IMR-90 (cell line): ENCODE data around the gene PLXNA4. TPM values are rescaled to one million over a fixed set of nuclear protein-coding genes. Genes with fewer than 3 reads are reported as not detected.

Experiments used
- ATAC-seq: fragments of 200-7000 bp; cut with Tn5 transposase; 2 replicates; pipeline ENCODE4 v1.9.1; 2020; ENCODE audit warnings: low read depth, mild to moderate bottlenecking, moderate library complexity
- BruUV-seq: library from RNA; stranded (reverse); fragments of 400-500 nt; replicated peaks from 2 replicates; lab custom pipeline; 2021; lab: Mats Ljungman, UMichigan
- CTCF ChIA-PET: fragments of 300-600 bp; formaldehyde crosslinking; extraction: SDS; loops from one replicate; lab custom pipeline; 2021; ENCODE audit warnings: antibody characterized with exemption; lab: Yijun Ruan, JAX
- POLR2A ChIA-PET: fragments of 300-600 bp; sonication (Branson Sonifier 250); formaldehyde crosslinking; loops from one replicate; lab custom pipeline; 2022; ENCODE audit warnings: antibody characterized with exemption; ENCODE audit not compliant: unreplicated experiment; lab: Charles Lee
- DNase-seq: peaks from one replicate; pipeline ENCODE4 v3.0.0; 2013
- H2AFZ ChIP-seq: replicated peaks from 2 replicates; pipeline ENCODE3; 2013; ENCODE audit warnings: low read length, mild to moderate bottlenecking; ENCODE audit not compliant: poor library complexity
- H2AK5ac ChIP-seq: 2 replicates; pipeline ENCODE4 v1.6.1; 2013; ENCODE audit warnings: low read depth, low read length, inconsistent platforms
- H2AK9ac ChIP-seq: replicated peaks from 2 replicates; pipeline ENCODE3; 2013; ENCODE audit warnings: mild to moderate bottlenecking, low read depth, low read length, moderate library complexity; ENCODE audit not compliant: poor library complexity
- H2BK120ac ChIP-seq: 2 replicates; pipeline ENCODE4 v1.6.1; 2013; ENCODE audit warnings: low read depth, low read length, inconsistent platforms
- H2BK15ac ChIP-seq: 3 replicates; pipeline ENCODE4 v1.6.1; 2013; ENCODE audit warnings: low read depth, low read length, inconsistent platforms
- H2BK20ac ChIP-seq: 2 replicates; pipeline ENCODE4 v1.6.1; 2013; ENCODE audit warnings: low read depth, mild to moderate bottlenecking, inconsistent platforms, low read length, moderate library complexity
- H2BK5ac ChIP-seq: 2 replicates; pipeline ENCODE4 v1.6.1; 2013; ENCODE audit warnings: mild to moderate bottlenecking, low read depth, low read length, inconsistent platforms; ENCODE audit not compliant: poor library complexity, severe bottlenecking
- H3K14ac ChIP-seq: replicated peaks from 2 replicates; pipeline ENCODE4 v1.6.1; 2013; ENCODE audit warnings: low read depth, low read length, inconsistent platforms
- H3K18ac ChIP-seq: 2 replicates; pipeline ENCODE4 v1.6.1; 2013; ENCODE audit warnings: low read depth, low read length, control low read depth
- H3K23ac ChIP-seq: 2 replicates; pipeline ENCODE4 v1.6.1; 2013; ENCODE audit warnings: low read depth, low read length, inconsistent platforms
- H3K27ac ChIP-seq: 2 replicates; pipeline ENCODE4 v1.5.1; 2013; ENCODE audit warnings: mild to moderate bottlenecking, control low read depth, low read length; ENCODE audit not compliant: insufficient read depth
- H3K27me3 ChIP-seq: 2 replicates; pipeline ENCODE4 v1.6.1; 2013; ENCODE audit warnings: low read length; ENCODE audit not compliant: control insufficient read depth, insufficient read depth
- H3K36me3 ChIP-seq: 2 replicates; pipeline ENCODE4 v1.6.1; 2013; ENCODE audit warnings: low read length, mixed read lengths; ENCODE audit not compliant: control insufficient read depth, insufficient read depth
- H3K4ac ChIP-seq: 2 replicates; pipeline ENCODE4 v1.6.1; 2013; ENCODE audit warnings: low read depth, low read length, inconsistent platforms
- H3K4me1 ChIP-seq: 2 replicates; pipeline ENCODE4 v1.6.1; 2013; ENCODE audit warnings: low read length, mixed read lengths; ENCODE audit not compliant: control insufficient read depth, insufficient read depth
- H3K4me2 ChIP-seq: 2 replicates; pipeline ENCODE4 v1.6.1; 2013; ENCODE audit warnings: low read depth, mild to moderate bottlenecking, control low read depth, low read length, moderate library complexity
- H3K4me3 ChIP-seq: 2 replicates; pipeline ENCODE4 v1.5.1; 2013; ENCODE audit warnings: low read depth, mild to moderate bottlenecking, control low read depth, low read length, moderate library complexity; ENCODE audit not compliant: insufficient read depth
- H3K56ac ChIP-seq: 2 replicates; pipeline ENCODE4 v1.6.1; 2013; ENCODE audit warnings: low read length, inconsistent platforms; ENCODE audit not compliant: insufficient read depth; ENCODE audit errors: extremely low read depth
- H3K79me1 ChIP-seq, 2 experiments: 2 replicates each; pipeline ENCODE4 v1.6.1; 2013; ENCODE audit warnings: low read length in 2 of 2, inconsistent platforms in 1 of 2, low read depth in 1 of 2
- H3K9ac ChIP-seq: 2 replicates; pipeline ENCODE4 v1.6.1; 2013; ENCODE audit warnings: low read depth, low read length, control low read depth
- H3K9me1 ChIP-seq: 2 replicates; pipeline ENCODE4 v1.6.1; 2013; ENCODE audit warnings: low read length, inconsistent platforms; ENCODE audit not compliant: insufficient read depth
- H3K9me3 ChIP-seq: 2 replicates; pipeline ENCODE4 v1.6.1; 2013; ENCODE audit warnings: low read length; ENCODE audit not compliant: control insufficient read depth, insufficient read depth
- H4K20me1 ChIP-seq: 2 replicates; pipeline ENCODE4 v1.6.1; 2013; ENCODE audit warnings: low read length, inconsistent platforms; ENCODE audit not compliant: insufficient read depth
- H4K5ac ChIP-seq: 2 replicates; pipeline ENCODE4 v1.6.1; 2013; ENCODE audit warnings: mild to moderate bottlenecking, low read depth, low read length, control low read depth
- H4K8ac ChIP-seq, 2 experiments: 2 replicates each; pipeline ENCODE4 v1.6.1; 2013; ENCODE audit warnings: low read depth in 2 of 2, low read length in 2 of 2, control low read depth in 1 of 2, inconsistent platforms in 1 of 2
- H4K91ac ChIP-seq: 2 replicates; pipeline ENCODE4 v1.6.1; 2013; ENCODE audit warnings: low read depth, low read length, inconsistent platforms; ENCODE audit not compliant: insufficient read depth
- BHLHE40 ChIP-seq: fragments of 150-350 bp; IDR thresholded peaks from 2 replicates; pipeline ENCODE4 v1.6.1; 2016; ENCODE audit warnings: mild to moderate bottlenecking, low read depth, low read length
- CEBPB ChIP-seq: IDR thresholded peaks from 2 replicates; pipeline ENCODE4 v1.6.1; 2012; ENCODE audit warnings: low read depth, low read length, improper control_type of control experiment
- ELK1 ChIP-seq: fragments of 150-350 bp; IDR thresholded peaks from 2 replicates; pipeline ENCODE4 v1.6.1; 2016; ENCODE audit warnings: low read depth, mild to moderate bottlenecking, low read length, moderate library complexity, borderline replicate concordance
- FOS ChIP-seq: fragments of 150-350 bp; IDR thresholded peaks from 2 replicates; pipeline ENCODE4 v1.6.1; 2016; ENCODE audit warnings: low read depth, low read length
- MAZ ChIP-seq: IDR thresholded peaks from 2 replicates; pipeline ENCODE4 v1.6.1; 2012; ENCODE audit warnings: low read depth, mild to moderate bottlenecking, low read length, improper control_type of control experiment, moderate library complexity, borderline replicate concordance
- MXI1 ChIP-seq: IDR thresholded peaks from 2 replicates; pipeline ENCODE4 v1.6.1; 2012; ENCODE audit warnings: low read depth, mild to moderate bottlenecking, low read length, moderate library complexity, borderline replicate concordance
- NFE2L2 ChIP-seq: fragments of 150-350 bp; IDR thresholded peaks from 2 replicates; pipeline ENCODE4 v1.6.1; 2016; ENCODE audit warnings: low read depth, mild to moderate bottlenecking, low read length
- POLR2A ChIP-seq: IDR thresholded peaks from 2 replicates; pipeline ENCODE4 v1.6.1; 2012; ENCODE audit warnings: mild to moderate bottlenecking, low read depth, low read length
- RAD21 ChIP-seq: IDR thresholded peaks from 2 replicates; pipeline ENCODE4 v1.6.1; 2012; ENCODE audit warnings: low read length, improper control_type of control experiment
- SMC3 ChIP-seq: fragments of 150-350 bp; IDR thresholded peaks from 2 replicates; pipeline ENCODE4 v1.6.1; 2016; ENCODE audit warnings: low read depth, mild to moderate bottlenecking, antibody characterized with exemption, low read length, moderate library complexity
- USF2 ChIP-seq: fragments of 150-350 bp; IDR thresholded peaks from 2 replicates; pipeline ENCODE4 v1.6.1; 2017; ENCODE audit warnings: mild to moderate bottlenecking, antibody characterized with exemption, low read length, low read depth
- WGBS, 2 experiments: methylation state at CpG; one replicate each; pipeline versions ENCODE4 v1.1.5 to v1.1.7; 2013; ENCODE audit warnings: missing lambda C conversion rate in 2 of 2; ENCODE audit not compliant: insufficient read length in 1 of 2; ENCODE audit errors: extremely low coverage in 2 of 2; 5-methylcytosine and 5-hydroxymethylcytosine counted together
- dilution Hi-C: fragments of 300-500 bp; cut with HindIII; formaldehyde crosslinking; loops from one replicate; pipeline ENCODE4 v1.14.3; 2018; ENCODE audit warnings: low sequenced_read_pairs; ENCODE audit not compliant: unreplicated experiment
- in situ Hi-C: fragments of 300-500 bp; cut with MboI; formaldehyde crosslinking; loops from 3 replicates; pipeline ENCODE4 v1.14.3; 2019; ENCODE audit warnings: low sequenced_read_pairs, inconsistent platforms, mixed read lengths
- intact Hi-C: fragments of 100-400 bp; cut with micrococcal nuclease; formaldehyde crosslinking; loops from 2 replicates; pipeline ENCODE4 v1.10.0; 2022
- polyA plus RNA-seq, 3 experiments: library from polyadenylated mRNA; depleted of rRNA; stranded (reverse); fragments of >200 nt; gene quantifications; 2 replicates each; pipeline ENCODE4 v1.2.3, GENCODE V29; 2012; ENCODE audit warnings: low replicate concordance in 1 of 3
- total RNA-seq: library from RNA; depleted of rRNA; stranded (reverse); fragments of >200 nt; gene quantifications from 2 replicates; pipeline ENCODE4 v1.2.3, GENCODE V29; 2012

PLXNA4 gene
- total and polyA plus RNA-seq, 2 of the 4 experiments (the other 2 are of a cell fraction): under 0.01 TPM

- Histone ChIP-seq H3K56ac (no peak overlapping the region), H3K27ac (no peak overlapping the region), H3K14ac (no peak overlapping the region), H3K4me2 (no peak overlapping the region), H2AK9ac (no peak overlapping the region), H3K9me3 (no peaks in the 10 kb centered on the region), H2BK120ac (no peak overlapping the region), H4K5ac (no peak overlapping the region), H3K4me3 (no peak overlapping the region), H3K23ac (no peak overlapping the region), H2BK15ac (no peak overlapping the region), H2BK5ac (no peak overlapping the region), H3K9ac (no peak overlapping the region), H4K20me1 (no peaks in the 10 kb centered on the region), H4K8ac (no peak overlapping the region), H4K91ac (no peak overlapping the region), H3K4me1 (no peaks in the 10 kb centered on the region), H3K9me1 (no peaks in the 10 kb centered on the region), H3K27me3 (no peaks in the 10 kb centered on the region), H2AFZ (no peak overlapping the region), H2BK20ac (no peak overlapping the region), H3K18ac (no peak overlapping the region), H2AK5ac (no peak overlapping the region), H3K36me3 (no peaks in the 10 kb centered on the region), H3K4ac (no peak overlapping the region), H3K79me1 (no peaks in the 10 kb centered on the region)
- no TSS peak for BruUV-seq
- dilution Hi-C loops (no loop called here), intact Hi-C loops (no loop called here), in situ Hi-C loops (no loop called here)
- DNase-seq: no peak
- 65% methylated on average over 4 of the region's 5 CpGs; no CpG with 5 or more reads in 1 of the 2 experiments for WGBS, 2 experiments
- TF ChIP-seq SMC3 (no peak), POLR2A (no peak), MXI1 (no peak), FOS (no peak), CEBPB (no peak), NFE2L2 (no peak), USF2 (no peak), ELK1 (no peak), BHLHE40 (no peak), MAZ (no peak), RAD21 (no peak)
- ChIA-PET POLR2A (no interaction called here), CTCF (interaction anchor here (0.6 to 0.7 kb wide), 3 partner anchors 9 to 447 kb away, joined by 3 to 6 read pairs (median 3); no protein-coding TSS in a partner anchor)
- no peak for ATAC-seq
Observed at GRCh38 chr7:132242192-132242812, 334.0 kb downstream of the PLXNA4 start.
